ENCODE data around the gene POU6F2. TPM values are rescaled to one million over a fixed set of nuclear protein-coding genes. Genes with fewer than 3 reads are reported as not detected.

POU6F2 gene
- total and polyA plus RNA-seq, 2 experiments from 2014 or later, result not detected

DNA sequence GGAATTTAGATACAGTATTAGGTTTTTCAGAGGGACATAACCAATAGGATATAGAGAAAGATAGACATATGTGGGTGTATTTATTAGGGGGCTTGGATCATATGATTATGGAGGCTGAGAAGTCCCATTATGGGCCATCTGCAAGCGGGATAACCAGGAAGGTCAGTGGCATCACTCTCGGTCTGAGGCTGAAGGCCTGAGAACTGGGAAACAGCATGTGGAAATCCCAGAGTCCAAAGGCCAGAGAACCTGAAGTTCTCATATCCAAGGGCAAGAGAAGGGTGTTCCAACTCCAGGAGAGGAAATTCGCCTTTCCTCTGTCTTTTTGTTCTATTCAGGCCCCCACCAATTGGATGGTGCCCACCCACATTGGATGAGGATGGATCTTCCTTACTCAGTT is 180.7 kb downstream of the POU6F2 start:
- in situ Hi-C loops (cut with MboI), result no loop called here

DNA sequence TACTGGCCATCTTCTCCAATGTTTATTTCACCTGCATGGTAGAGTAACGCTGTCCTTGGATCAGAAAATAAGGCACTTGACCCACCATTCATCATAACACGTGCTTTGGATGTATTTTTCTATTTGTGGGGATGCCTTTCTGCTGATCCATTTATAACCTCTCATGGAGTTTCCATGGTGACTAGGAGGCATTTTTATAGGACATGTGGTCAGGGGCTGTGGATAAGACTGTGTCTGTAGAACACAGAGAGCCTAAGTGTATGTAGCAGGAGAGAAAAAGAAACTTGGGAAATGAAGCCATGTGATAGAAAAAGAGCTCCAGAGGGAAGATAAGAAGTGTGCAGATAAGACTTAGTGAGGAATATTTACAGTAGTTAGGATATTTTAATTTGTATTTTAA is 184.2 kb downstream of the POU6F2 start:
- no peak for TF ChIP-seq EZH2phosphoT487 (IDR thresholded peaks at IDR 0.05; ENCODE audit: insufficient read depth, low read depth)
- TF ChIP-seq EZH2 (IDR thresholded peaks at IDR 0.05; ENCODE audit: insufficient read depth, poor library complexity, severe bottlenecking), result no peak
- Histone ChIP-seq H3K79me2 (ENCODE audit: insufficient read depth) (no peaks in the 10 kb centered on the region), H3K4me3 (no peak overlapping the region), H3K9ac (no peak overlapping the region), H3K4me1 (ENCODE audit: insufficient read depth) (no peaks in the 10 kb centered on the region), H3K9me3 (ENCODE audit: low read depth) (no peaks in the 10 kb centered on the region), H3K4me2 (ENCODE audit: unreplicated experiment) (no peak overlapping the region), H3K36me3 (ENCODE audit: low read depth) (no peaks in the 10 kb centered on the region), H3K9me2 (ENCODE audit: insufficient read depth) (no peaks in the 10 kb centered on the region), H3K27me3 (replicated peaks; ENCODE audit: insufficient read depth) (0 out of 2 replicates have a peak, but pooled peaks cover 17% of the 10 kb centered on the region), H2AFZ (no peak overlapping the region), H3F3A (ENCODE audit: insufficient read depth) (no peaks in the 10 kb centered on the region), H3K27ac (no peak overlapping the region), H4K20me1 (ENCODE audit: insufficient read depth) (no peaks in the 10 kb centered on the region)
- in situ Hi-C loops (cut with MboI), result no loop called here
- DNase-seq, result no peak
- 4 to 10% methylated on average over 2 of the region's 2 CpGs for WGBS, 2 experiments (ENCODE audit: low coverage in 1 of 2, low lambda C conversion rate in 2 of 2, missing lambda C conversion rate in 2 of 2)

More for the DNA sequence above, 180.7 kb downstream of the POU6F2 start:
- Histone ChIP-seq H3K4me3 (no peak overlapping the region), H4K20me1 (ENCODE audit: insufficient read depth) (no peaks in the 10 kb centered on the region), H3K9me3 (ENCODE audit: low read depth) (no peaks in the 10 kb centered on the region), H3K36me3 (ENCODE audit: low read depth) (no peaks in the 10 kb centered on the region), H3K79me2 (ENCODE audit: insufficient read depth) (no peaks in the 10 kb centered on the region), H3K4me1 (ENCODE audit: insufficient read depth) (no peaks in the 10 kb centered on the region), H3K27ac (no peak overlapping the region), H3K4me2 (ENCODE audit: unreplicated experiment) (no peak overlapping the region), H3F3A (ENCODE audit: insufficient read depth) (no peaks in the 10 kb centered on the region), H3K27me3 (replicated peaks; ENCODE audit: insufficient read depth) (peaks cover 23% of the 10 kb centered on the region; the same call in 1 of the 2 replicates), H2AFZ (no peak overlapping the region), H3K9me2 (ENCODE audit: insufficient read depth) (no peaks in the 10 kb centered on the region), H3K9ac (no peak overlapping the region)
- WGBS, 2 experiments (ENCODE audit: low coverage in 1 of 2, low lambda C conversion rate in 2 of 2, missing lambda C conversion rate in 2 of 2), result 37 to 43% methylated on average over 3 of the region's 3 CpGs
- DNase-seq, result no peak
- TF ChIP-seq EZH2 (IDR thresholded peaks at IDR 0.05; ENCODE audit: insufficient read depth, poor library complexity, severe bottlenecking) (no peak), EZH2phosphoT487 (IDR thresholded peaks at IDR 0.05; ENCODE audit: insufficient read depth, low read depth) (no peak)

DNA sequence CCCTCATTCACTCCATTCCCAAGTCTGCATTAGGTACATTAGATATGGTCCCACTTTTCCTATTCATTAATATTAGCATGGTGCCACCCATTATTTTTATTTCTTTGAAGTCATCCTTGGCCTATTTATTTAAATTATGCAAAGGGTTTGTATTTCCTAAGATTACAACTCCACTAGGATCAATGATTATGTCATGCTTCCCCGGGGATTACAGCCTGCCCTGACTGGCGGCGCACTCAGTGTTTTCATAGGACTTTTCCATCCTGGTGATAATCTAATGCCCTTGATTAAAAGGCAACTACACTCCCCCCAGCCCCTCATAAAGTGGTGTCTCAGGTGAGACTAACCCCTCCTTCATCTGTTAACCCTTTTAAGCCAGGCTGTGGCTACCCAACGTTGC is 187.2 kb downstream of the POU6F2 start:
- H3K27me3 ChIP-seq (replicated peaks; ENCODE audit: insufficient read depth), result 0 out of 2 replicates have a peak, but pooled peaks cover 7% of the 10 kb centered on the region
- in situ Hi-C loops (cut with MboI), result no loop called here
- no peak overlapping the region for H2AFZ ChIP-seq
- H3K9me2 ChIP-seq (ENCODE audit: insufficient read depth), result no peaks in the 10 kb centered on the region
- no peaks in the 10 kb centered on the region for H3K9me3 ChIP-seq (ENCODE audit: low read depth)
- no peaks in the 10 kb centered on the region for H3F3A ChIP-seq (ENCODE audit: insufficient read depth)
- no peak for DNase-seq
- no peak overlapping the region for H3K4me3 ChIP-seq
- H3K27ac ChIP-seq, result no peak overlapping the region
- no peak overlapping the region for H3K9ac ChIP-seq
- no peaks in the 10 kb centered on the region for H4K20me1 ChIP-seq (ENCODE audit: insufficient read depth)
- no peaks in the 10 kb centered on the region for H3K79me2 ChIP-seq (ENCODE audit: insufficient read depth)
- 34 to 42% methylated on average over 4 of the region's 4 CpGs for WGBS, 2 experiments (ENCODE audit: low coverage in 1 of 2, low lambda C conversion rate in 2 of 2, missing lambda C conversion rate in 2 of 2)
- TF ChIP-seq EZH2phosphoT487 (IDR thresholded peaks at IDR 0.05; ENCODE audit: insufficient read depth, low read depth) (no peak), EZH2 (IDR thresholded peaks at IDR 0.05; ENCODE audit: insufficient read depth, poor library complexity, severe bottlenecking) (no peak)
- H3K4me1 ChIP-seq (ENCODE audit: insufficient read depth), result no peaks in the 10 kb centered on the region
- H3K36me3 ChIP-seq (ENCODE audit: low read depth), result no peaks in the 10 kb centered on the region
- H3K4me2 ChIP-seq (ENCODE audit: unreplicated experiment), result no peak overlapping the region

DNA sequence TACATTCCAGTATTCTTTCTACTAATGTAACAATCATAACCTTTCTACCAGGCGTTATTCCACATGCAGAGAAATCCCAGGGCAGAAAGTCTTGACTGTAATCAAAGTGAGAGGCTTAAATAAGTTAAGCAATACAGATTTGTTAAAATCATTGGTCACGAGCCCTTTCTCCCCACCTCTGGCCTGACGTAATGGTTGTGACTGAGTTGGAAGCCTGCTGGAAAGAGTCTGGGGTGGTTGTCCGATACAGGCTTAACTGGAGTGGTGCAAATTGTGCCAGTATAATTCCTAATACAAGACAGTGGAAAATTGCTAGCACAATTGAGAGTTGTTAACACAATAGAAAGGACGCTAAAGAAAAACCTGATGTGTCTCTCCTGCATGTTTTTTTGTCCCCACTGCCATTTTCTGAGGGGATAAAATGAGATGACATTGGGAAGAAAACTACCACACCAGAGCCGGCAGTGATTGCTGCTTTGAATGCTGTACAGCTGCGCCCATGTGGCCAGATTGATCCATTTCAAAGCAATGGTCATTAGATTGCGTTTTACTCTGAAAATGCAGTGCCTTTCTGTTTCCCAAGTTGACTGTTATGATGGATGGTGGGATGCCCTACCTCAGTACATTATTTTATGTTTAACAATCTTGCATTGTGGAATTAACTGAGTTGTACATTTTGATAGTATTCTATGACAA is 190.8 kb downstream of the POU6F2 start:
- no peaks in the 10 kb centered on the region for H4K20me1 ChIP-seq (ENCODE audit: insufficient read depth)
- no peaks in the 10 kb centered on the region for H3K27me3 ChIP-seq (replicated peaks; ENCODE audit: insufficient read depth)
- no peak overlapping the region for H3K4me3 ChIP-seq
- no peak overlapping the region for H2AFZ ChIP-seq
- TF ChIP-seq EZH2phosphoT487 (IDR thresholded peaks at IDR 0.05; ENCODE audit: insufficient read depth, low read depth) (no peak), EZH2 (IDR thresholded peaks at IDR 0.05; ENCODE audit: insufficient read depth, poor library complexity, severe bottlenecking) (no peak)
- no peaks in the 10 kb centered on the region for H3K9me3 ChIP-seq (ENCODE audit: low read depth)
- H3K9ac ChIP-seq, result no peak overlapping the region
- no peaks in the 10 kb centered on the region for H3K9me2 ChIP-seq (ENCODE audit: insufficient read depth)
- WGBS, 2 experiments (ENCODE audit: low coverage in 1 of 2, low lambda C conversion rate in 2 of 2, missing lambda C conversion rate in 2 of 2), result 52 to 53% methylated on average over 8 of the region's 8 CpGs
- H3K36me3 ChIP-seq (ENCODE audit: low read depth), result no peaks in the 10 kb centered on the region
- H3K4me2 ChIP-seq (ENCODE audit: unreplicated experiment), result no peak overlapping the region
- DNase-seq, result no peak
- no peaks in the 10 kb centered on the region for H3F3A ChIP-seq (ENCODE audit: insufficient read depth)
- H3K27ac ChIP-seq, result no peak overlapping the region
- no peaks in the 10 kb centered on the region for H3K79me2 ChIP-seq (ENCODE audit: insufficient read depth)
- H3K4me1 ChIP-seq (ENCODE audit: insufficient read depth), result no peaks in the 10 kb centered on the region
- in situ Hi-C loops (cut with MboI), result no loop called here
